IPS-NIHi11 (cell line): ENCODE measurements around the gene SIPA1L3.

Source experiments
- DNase-seq: peaks from one replicate; pipeline ENCODE4 v3.0.0; 2012; ENCODE audit warnings: mixed read lengths, low spot score

SIPA1L3 gene

GRCh38 chr19:37999309-38000213 is 92.6 kb downstream of the SIPA1L3 start:
- no peak for DNase-seq

GRCh38 chr19:38001158-38001781 is 94.3 kb downstream of the SIPA1L3 start:
- DNase-seq = no peak

GRCh38 chr19:38003438-38004185 is 96.6 kb downstream of the SIPA1L3 start:
- peak; percentile 62 for DNase-seq

- no peak for DNase-seq
These were observed 97.1 kb downstream of the SIPA1L3 start for GRCh38 chr19:38004186-38004520.

- peak; percentile 90 for DNase-seq
These were observed 97.7 kb downstream of the SIPA1L3 start for GRCh38 chr19:38004521-38005223.

- DNase-seq = no peak
These were observed 98.2 kb downstream of the SIPA1L3 start for GRCh38 chr19:38005224-38005614.

GRCh38 chr19:38006361-38007045 is 99.5 kb downstream of the SIPA1L3 start:
- no peak for DNase-seq

GRCh38 chr19:38009650-38010242 is 102.7 kb downstream of the SIPA1L3 start:
- DNase-seq = no peak

GRCh38 chr19:38011426-38011825 is 104.4 kb downstream of the SIPA1L3 start:
- no peak for DNase-seq

- no peak for DNase-seq
These were observed 105.3 kb downstream of the SIPA1L3 start for GRCh38 chr19:38012290-38012689.

GRCh38 chr19:38012944-38013343 is 105.9 kb downstream of the SIPA1L3 start:
- no peak for DNase-seq

GRCh38 chr19:38013913-38014580 is 107.0 kb downstream of the SIPA1L3 start:
- no peak for DNase-seq

- DNase-seq = no peak
These were observed 108.2 kb downstream of the SIPA1L3 start for GRCh38 chr19:38015216-38015615.

- DNase-seq = no peak
These were observed 108.8 kb downstream of the SIPA1L3 start for GRCh38 chr19:38015761-38016160.

- no peak for DNase-seq
These were observed 110.6 kb downstream of the SIPA1L3 start for GRCh38 chr19:38017401-38018151.

GRCh38 chr19:38018694-38019395 is 111.8 kb downstream of the SIPA1L3 start:
- no peak for DNase-seq

GRCh38 chr19:38019396-38019724 is 112.4 kb downstream of the SIPA1L3 start:
- DNase-seq = no peak

GRCh38 chr19:38020311-38020710 is 113.3 kb downstream of the SIPA1L3 start:
- no peak for DNase-seq

GRCh38 chr19:38021352-38021751 is 114.3 kb downstream of the SIPA1L3 start:
- DNase-seq = no peak
